Stimulated activated CD8-positive, alpha-beta memory T cell treated with anti-CD3 and anti-CD28 coated beads, Interleukin-15, amount 100 ng/mL, for 4 hours (primary cell): Measurements from ENCODE around the gene SKA2.
A peak's percentile ranks its signal among the peaks of the same experiment; 100 is the strongest.
"Not testable (repeated sequence)": the region's sequence is repeated elsewhere in the genome, so short reads cannot be mapped to it uniquely, and the experiment has no call there.

Source experiments
- DNase-seq, 2 donors: peaks; one replicate each; pipeline ENCODE4 v3.0.0-alpha.2; 2020; ENCODE audit warnings: low read depth in 2 of 2

SKA2 gene

GRCh38 chr17:59151591-59151990 is 3.4 kb downstream of the SKA2 start:
- no peak for DNase-seq

GRCh38 chr17:59151006-59151405 is 4.0 kb downstream of the SKA2 start:
- no peak for DNase-seq

- DNase-seq: no peak
Measured at GRCh38 chr17:59149841-59150511, 5.0 kb downstream of the SKA2 start.

- no peak for DNase-seq
Measured at GRCh38 chr17:59149051-59149450, 5.9 kb downstream of the SKA2 start.

GRCh38 chr17:59145571-59146096 is 9.4 kb downstream of the SKA2 start:
- no peak for DNase-seq

GRCh38 chr17:59141860-59142259 is 13.1 kb downstream of the SKA2 start:
- no peak for DNase-seq

GRCh38 chr17:59139939-59140338 is 15.0 kb downstream of the SKA2 start:
- no peak for DNase-seq

GRCh38 chr17:59138339-59138738 is 16.6 kb downstream of the SKA2 start:
- DNase-seq: not testable (repeated sequence)

GRCh38 chr17:59131131-59131530 is 23.9 kb downstream of the SKA2 start:
- DNase-seq: no peak

GRCh38 chr17:59129814-59130213 is 25.2 kb downstream of the SKA2 start:
- DNase-seq: no peak

GRCh38 chr17:59126809-59127417 is 28.1 kb downstream of the SKA2 start:
- DNase-seq: no peak

GRCh38 chr17:59124665-59125064 is 30.3 kb downstream of the SKA2 start:
- DNase-seq: no peak

- DNase-seq: no peak
Measured at GRCh38 chr17:59121901-59122480, 33.0 kb downstream of the SKA2 start.

GRCh38 chr17:59115474-59115873 is 39.5 kb downstream of the SKA2 start:
- DNase-seq: no peak

- no peak for DNase-seq
Measured at GRCh38 chr17:59111539-59111938, 43.4 kb downstream of the SKA2 start.

- no peak for DNase-seq
Measured at GRCh38 chr17:59110973-59111372, 44.0 kb downstream of the SKA2 start.

- DNase-seq: no peak
Measured at GRCh38 chr17:59108400-59109102, 46.4 kb downstream of the SKA2 start.

GRCh38 chr17:59107306-59107670 is 47.7 kb downstream of the SKA2 start:
- no peak for DNase-seq

GRCh38 chr17:59106463-59107305 is 48.3 kb downstream of the SKA2 start, which contains the start of gene TRIM37:
TSS of gene TRIM37 (minus strand) at chr17:59106880. CDS start at chr17:59106461, 419 bp downstream.
- DNase-seq: peak; percentile 98 to 99

- peak; percentile 54 to 60 for DNase-seq
Measured at GRCh38 chr17:59105852-59106462, 49.0 kb downstream of the SKA2 start.

- DNase-seq: no peak
Measured at GRCh38 chr17:59101178-59101577, 53.8 kb downstream of the SKA2 start.
